Activated CD4-positive, alpha-beta T cell treated with anti-CD3 and anti-CD28 coated beads for 36 hours (primary cell): ENCODE data around the gene TIAL1. TPM values are rescaled to one million over a fixed set of nuclear protein-coding genes. Genes with fewer than 3 reads are reported as not detected.

Experiments
- ATAC-seq: fragments of 200-7000 bp; cut with Tn5 transposase; one replicate; pipeline ENCODE4 v1.10.0; 2021; ENCODE audit warnings: mild to moderate bottlenecking, moderate library complexity
- CTCF ChIA-PET: fragments of 350-600 bp; sonication (Branson Sonifier 250); formaldehyde crosslinking; loops from one replicate; lab custom pipeline; 2021; ENCODE audit warnings: antibody characterized with exemption; lab: Charles Lee
- POLR2A ChIA-PET: fragments of 350-600 bp; sonication (Branson Sonifier 250); formaldehyde crosslinking; loops from one replicate; lab custom pipeline; 2021; ENCODE audit warnings: antibody characterized with exemption, inconsistent platforms; lab: Charles Lee
- DNase-seq: peaks from one replicate; pipeline ENCODE4 v3.0.0-alpha.2; 2020
- H3K27ac Mint-ChIP-seq: one replicate; pipeline ENCODE4 v1.8.0; 2021; ENCODE audit warnings: mixed read lengths
- H3K27me3 Mint-ChIP-seq: one replicate; pipeline ENCODE4 v1.8.0; 2021; ENCODE audit warnings: mixed read lengths
- H3K36me3 Mint-ChIP-seq: one replicate; pipeline ENCODE4 v1.8.0; 2021; ENCODE audit warnings: low read depth, mixed read lengths
- H3K4me1 Mint-ChIP-seq: one replicate; pipeline ENCODE4 v1.8.0; 2021; ENCODE audit warnings: mixed read lengths
- H3K4me3 Mint-ChIP-seq: one replicate; pipeline ENCODE4 v1.8.0; 2021; ENCODE audit warnings: mild to moderate bottlenecking, moderate library complexity, mixed read lengths
- H3K9me3 Mint-ChIP-seq: one replicate; pipeline ENCODE4 v1.8.0; 2021; ENCODE audit warnings: low read depth, mixed read lengths
- intact Hi-C, 2 experiments: fragments of 100-400 bp; cut with DNase I in 1 of 2; cut with micrococcal nuclease in 1 of 2; formaldehyde crosslinking; loops; one replicate each; pipeline versions ENCODE4 v1.14.2 to v1.15.1; 2022 to 2024; cut with DNase I, micrococcal nuclease
- total RNA-seq, 2 experiments: library from RNA; stranded (reverse); gene quantifications; one replicate each; pipeline ENCODE4 v1.2.3, GENCODE V29; 2021

TIAL1 gene, protein sequence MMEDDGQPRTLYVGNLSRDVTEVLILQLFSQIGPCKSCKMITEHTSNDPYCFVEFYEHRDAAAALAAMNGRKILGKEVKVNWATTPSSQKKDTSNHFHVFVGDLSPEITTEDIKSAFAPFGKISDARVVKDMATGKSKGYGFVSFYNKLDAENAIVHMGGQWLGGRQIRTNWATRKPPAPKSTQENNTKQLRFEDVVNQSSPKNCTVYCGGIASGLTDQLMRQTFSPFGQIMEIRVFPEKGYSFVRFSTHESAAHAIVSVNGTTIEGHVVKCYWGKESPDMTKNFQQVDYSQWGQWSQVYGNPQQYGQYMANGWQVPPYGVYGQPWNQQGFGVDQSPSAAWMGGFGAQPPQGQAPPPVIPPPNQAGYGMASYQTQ
- total RNA-seq = 100 to 1,000 TPM; 187 to 197 TPM

DNA sequence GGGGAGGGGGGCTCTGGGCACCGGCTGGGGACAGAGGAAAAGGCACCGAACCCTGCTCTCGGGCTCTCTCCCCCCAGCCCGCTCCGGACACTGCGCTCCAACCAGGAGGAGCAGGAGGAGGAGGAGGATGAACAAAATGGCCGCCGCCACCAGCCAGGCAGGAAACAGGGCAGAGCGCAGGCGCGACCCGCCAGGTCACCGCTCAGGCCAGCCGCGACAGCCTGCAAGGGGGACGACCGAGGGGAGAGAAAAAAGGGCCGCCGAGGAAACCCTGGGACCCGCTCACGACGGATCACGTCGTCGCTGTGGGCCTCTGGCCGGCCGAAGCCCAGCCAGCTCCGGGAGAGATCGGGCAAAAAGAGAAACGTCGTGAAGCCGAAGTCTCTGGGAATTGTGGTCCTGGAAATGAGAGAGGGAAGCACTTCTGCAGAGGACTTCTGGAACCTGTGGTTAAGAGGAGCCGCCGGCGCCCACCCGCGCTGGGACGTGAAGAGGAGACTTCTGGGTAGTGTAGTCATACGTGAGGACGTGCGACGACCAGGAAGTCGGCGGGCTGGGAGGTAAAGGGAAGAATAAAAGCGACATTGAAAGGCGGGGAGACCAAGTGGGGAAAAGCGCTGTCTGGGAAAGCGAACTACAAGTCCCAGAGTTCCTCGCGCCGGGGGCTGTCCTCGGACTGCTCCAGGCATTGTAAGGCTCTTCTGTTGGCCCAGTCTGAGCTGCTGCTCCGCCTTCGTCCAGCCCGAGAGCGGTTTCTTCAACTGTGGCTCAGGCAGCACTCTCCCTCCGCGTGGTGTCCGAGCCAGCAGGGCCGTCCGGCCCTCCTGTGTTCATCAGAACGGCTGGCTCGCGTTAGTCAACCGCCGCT is at the start of gene TIAL1:
TSS of gene TIAL1 (minus strand) at position 428 of the 868 bp plus-strand sequence. CDS start 499 bp downstream, outside the sequence.
- intact Hi-C loops = loop anchor here (1.0 to 10.0 kb wide), 17 partner anchors 54 to 841 kb away; partner anchors contain the start of genes BAG3 (in 2 of the 2), EIF3A (in 2 of the 2), GRK5 (in 2 of the 2) and MCMBP (in 2 of the 2)
- DNase-seq (peak; percentile 96), ATAC-seq (peak; percentile 90)
- ChIA-PET CTCF (interaction anchor here (0.6 to 1.6 kb wide), 5 partner anchors 11 to 70 kb away, joined by 3 to 5 read pairs (median 3); no protein-coding TSS in a partner anchor), POLR2A (interaction anchor here (0.6 to 1.1 kb wide), 2 partner anchors 190 to 276 kb away, joined by 3 to 4 read pairs; partner anchors contain the start of gene MCMBP)
- Mint-ChIP-seq H3K4me1 (peaks cover 49% of the 10 kb centered on the region), H3K27ac (peak within 1 kb of the TSS; percentile 93), H3K4me3 (peak within 1 kb of the TSS; percentile 92), H3K9me3 (no peaks in the 10 kb centered on the region), H3K27me3 (no peaks in the 10 kb centered on the region), H3K36me3 (peaks cover 59% of the 10 kb centered on the region)

DNA sequence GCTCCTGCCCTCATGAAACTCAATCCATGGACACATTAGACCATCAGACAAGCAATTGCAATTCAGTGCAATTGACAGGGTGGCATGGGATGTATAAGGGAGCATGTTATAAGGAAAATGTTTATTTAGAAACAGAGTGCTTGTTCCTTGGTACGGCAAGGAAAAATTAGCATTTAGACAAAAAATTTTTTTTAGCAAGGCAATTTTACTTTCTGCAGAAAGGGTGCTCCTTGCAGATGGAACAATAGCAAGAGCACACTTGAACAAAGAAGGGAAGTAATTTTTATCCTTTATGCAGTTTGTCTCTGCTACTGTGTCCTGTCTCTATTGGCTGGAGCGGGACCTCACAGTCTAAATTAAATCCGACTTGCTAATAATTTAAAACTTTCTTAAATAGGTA is 48.2 kb upstream of the TIAL1 start:
- ChIA-PET CTCF (interaction anchor here (0.7 to 1.5 kb wide), 4 partner anchors 8 to 1369 kb away, joined by 3 to 11 read pairs (median 3); no protein-coding TSS in a partner anchor), POLR2A (no interaction called here)
- no peak overlapping the region for H3K4me3 Mint-ChIP-seq

DNA sequence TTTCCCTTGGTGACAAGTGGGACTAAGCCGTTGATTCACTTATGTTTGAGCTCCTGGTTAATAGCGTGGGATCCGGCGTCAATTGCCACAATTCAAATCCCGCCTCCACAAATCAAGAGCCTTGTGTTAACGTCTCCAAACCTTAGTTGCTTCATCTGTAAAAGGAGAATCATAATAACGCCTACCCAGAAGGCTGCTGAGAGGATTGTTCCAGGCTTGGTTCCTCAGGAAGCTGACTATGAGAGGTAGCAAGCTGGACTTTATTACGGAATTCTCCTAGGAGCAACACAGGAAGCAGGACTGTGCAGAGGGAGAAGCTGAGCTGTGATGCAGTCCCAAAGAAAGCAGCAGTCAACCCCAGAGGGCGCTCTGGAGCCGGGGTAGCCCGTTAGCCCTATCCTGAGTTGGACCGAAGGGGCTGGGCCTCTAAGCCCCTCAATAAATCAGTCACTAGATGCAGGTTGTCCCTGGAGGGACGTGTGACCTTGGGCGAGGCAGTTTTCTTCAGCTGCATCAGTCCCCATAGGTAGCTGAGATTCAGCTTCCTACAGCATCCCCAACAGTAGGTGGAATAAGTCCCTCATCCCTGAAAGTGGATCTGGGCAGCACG is 47.5 kb upstream of the TIAL1 start:
- ChIA-PET CTCF (interaction anchor here (0.9 to 1.8 kb wide), 6 partner anchors 9 to 216 kb away, joined by 3 to 11 read pairs (median 4); no protein-coding TSS in a partner anchor), POLR2A (no interaction called here)
- no peak overlapping the region for H3K27ac Mint-ChIP-seq
- peaks cover 2% of the 10 kb centered on the region for H3K9me3 Mint-ChIP-seq
- intact Hi-C loops = no loop called here
- H3K4me1 Mint-ChIP-seq = peaks cover 20% of the 10 kb centered on the region
- H3K4me3 Mint-ChIP-seq = no peak overlapping the region
- no peaks in the 10 kb centered on the region for H3K27me3 Mint-ChIP-seq
- H3K36me3 Mint-ChIP-seq = no peaks in the 10 kb centered on the region
- ATAC-seq = no peak
- no peak for DNase-seq

More for the DNA sequence above, 48.2 kb upstream of the TIAL1 start:
- intact Hi-C loops = no loop called here
- ATAC-seq (no peak), DNase-seq (no peak)
- Mint-ChIP-seq H3K4me1 (peaks cover 23% of the 10 kb centered on the region), H3K9me3 (peaks cover 2% of the 10 kb centered on the region), H3K27ac (no peak overlapping the region), H3K27me3 (no peaks in the 10 kb centered on the region), H3K36me3 (no peaks in the 10 kb centered on the region)

DNA sequence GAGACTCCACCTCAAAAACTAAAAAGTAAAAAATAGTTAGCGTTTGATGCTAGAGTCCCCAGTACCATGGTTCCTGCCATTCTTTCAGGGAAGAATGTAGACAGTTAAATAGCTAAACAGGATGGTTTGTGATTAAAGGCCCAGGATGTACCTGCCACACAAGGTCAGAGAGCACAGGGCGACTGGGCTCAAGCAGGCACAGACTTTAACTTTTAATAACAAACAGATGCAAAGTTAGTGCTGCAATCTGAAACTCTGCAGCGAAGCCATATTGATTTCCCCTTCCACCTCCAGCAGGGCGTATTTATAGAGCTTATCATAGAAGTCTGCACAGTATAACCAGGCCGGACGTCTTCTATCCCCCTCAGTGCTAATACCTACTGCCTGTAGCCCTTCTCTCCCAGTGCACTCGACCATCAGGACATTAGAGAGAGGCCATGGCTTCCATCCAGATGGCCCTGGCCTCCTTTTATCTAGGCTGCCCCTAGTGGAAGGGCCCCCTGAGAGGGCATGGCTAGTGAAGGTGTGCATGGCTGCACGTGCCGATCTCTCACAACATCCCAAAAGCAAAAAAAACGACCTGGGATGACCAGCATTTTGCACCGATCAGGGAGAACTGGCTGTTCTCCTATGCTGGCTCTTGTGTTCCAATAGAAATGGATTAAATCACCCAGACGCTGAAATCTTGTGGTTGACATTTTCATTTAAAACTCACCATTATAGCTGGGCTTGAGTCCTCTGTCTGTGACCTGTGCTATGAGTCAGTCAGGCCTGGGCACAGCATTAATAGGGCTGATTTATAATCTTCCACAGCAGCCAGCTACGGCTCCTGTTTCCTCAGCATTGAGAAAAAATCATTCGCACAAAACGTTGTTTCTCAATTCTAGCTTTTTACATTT is 46.8 kb upstream of the TIAL1 start:
- ChIA-PET CTCF (interaction anchor here (0.9 to 1.8 kb wide), 6 partner anchors 9 to 216 kb away, joined by 3 to 11 read pairs (median 4); no protein-coding TSS in a partner anchor), POLR2A (no interaction called here)
- intact Hi-C loops = no loop called here
- Mint-ChIP-seq H3K4me1 (peaks cover 20% of the 10 kb centered on the region), H3K36me3 (no peaks in the 10 kb centered on the region), H3K27ac (no peak overlapping the region), H3K9me3 (peaks cover 2% of the 10 kb centered on the region), H3K27me3 (no peaks in the 10 kb centered on the region), H3K4me3 (no peak overlapping the region)
- DNase-seq (no peak), ATAC-seq (no peak)

DNA sequence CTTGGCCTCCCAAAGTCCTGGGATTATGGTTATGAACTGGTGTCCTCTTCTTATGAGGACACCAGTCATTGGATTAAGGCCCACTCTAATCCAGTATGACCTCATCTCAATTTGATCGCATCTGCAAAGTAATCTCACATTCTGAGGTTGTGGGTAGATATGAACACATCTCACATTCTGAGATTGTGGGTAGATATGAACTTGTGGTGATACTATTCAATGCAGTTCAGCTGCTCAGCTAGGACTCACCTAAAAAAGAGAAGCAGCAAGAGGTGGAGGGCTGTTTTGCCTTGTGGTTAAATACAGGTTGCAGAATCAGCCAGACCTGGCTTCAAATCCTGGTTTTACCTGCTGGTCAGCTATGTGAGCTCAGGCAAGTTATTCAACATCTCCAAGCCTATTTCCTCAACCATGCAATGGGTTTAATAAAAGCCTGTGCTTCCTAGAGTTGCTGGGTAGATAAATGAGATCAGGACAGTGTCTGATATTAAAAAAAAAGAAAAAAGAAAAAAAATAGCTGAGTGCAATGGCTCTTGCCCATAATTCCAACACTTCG is 45.9 kb upstream of the TIAL1 start:
- ChIA-PET CTCF (interaction anchor here (0.8 to 1.8 kb wide), 5 partner anchors 11 to 45 kb away, joined by 3 to 4 read pairs (median 3); no protein-coding TSS in a partner anchor), POLR2A (interaction anchor here (0.6 kb wide), 1 partner anchor 14 kb away, joined by 8 read pairs; no protein-coding TSS in a partner anchor)
- H3K27me3 Mint-ChIP-seq = no peaks in the 10 kb centered on the region
- H3K36me3 Mint-ChIP-seq = no peaks in the 10 kb centered on the region
- peaks cover 20% of the 10 kb centered on the region for H3K4me1 Mint-ChIP-seq
- H3K4me3 Mint-ChIP-seq = no peak overlapping the region
- no peak overlapping the region for H3K27ac Mint-ChIP-seq
- peak; percentile 77 for ATAC-seq
- H3K9me3 Mint-ChIP-seq = peaks cover 2% of the 10 kb centered on the region
- intact Hi-C loops = no loop called here
- DNase-seq = no peak

DNA sequence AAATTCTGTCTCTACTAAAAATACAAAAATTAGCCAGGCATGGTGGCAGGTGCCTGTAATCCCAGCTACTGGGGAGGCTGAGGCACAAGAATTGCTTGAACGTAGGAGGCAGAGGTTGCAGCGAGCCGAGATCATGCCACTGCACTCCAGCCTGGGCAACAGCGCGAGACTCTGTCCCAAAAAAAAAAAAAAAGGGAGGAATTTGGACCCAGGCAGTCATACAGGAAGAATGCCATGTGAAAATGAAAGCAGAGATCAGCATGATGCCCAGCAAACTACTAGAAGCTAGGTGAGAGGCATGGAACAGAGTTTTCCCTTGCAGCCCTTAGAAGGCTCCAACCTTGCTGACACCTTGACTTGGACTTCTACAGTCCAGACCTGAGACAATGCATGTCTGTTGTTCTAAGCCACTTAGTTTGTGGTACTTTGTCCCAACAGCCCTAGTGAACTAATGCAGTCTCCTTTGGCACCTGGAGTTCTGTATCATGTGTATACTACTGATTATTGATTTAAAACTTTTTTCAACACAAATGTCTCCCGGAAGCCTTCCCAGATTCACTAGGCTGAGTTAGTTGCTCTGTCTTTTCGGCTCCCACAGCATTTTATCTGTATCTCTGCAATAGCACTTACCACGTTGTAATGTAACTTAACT is 44.2 kb upstream of the TIAL1 start:
- intact Hi-C loops = no loop called here
- ChIA-PET CTCF (interaction anchor here (1.0 kb wide), 2 partner anchors 39 to 45 kb away, joined by 3 to 5 read pairs; no protein-coding TSS in a partner anchor), POLR2A (no interaction called here)
- no peaks in the 10 kb centered on the region for H3K27me3 Mint-ChIP-seq
- H3K36me3 Mint-ChIP-seq = no peaks in the 10 kb centered on the region
- H3K9me3 Mint-ChIP-seq = peaks cover 2% of the 10 kb centered on the region
- no peak overlapping the region for H3K4me3 Mint-ChIP-seq
- peaks cover 20% of the 10 kb centered on the region for H3K4me1 Mint-ChIP-seq
- DNase-seq = no peak
- no peak for ATAC-seq
- no peak overlapping the region for H3K27ac Mint-ChIP-seq

DNA sequence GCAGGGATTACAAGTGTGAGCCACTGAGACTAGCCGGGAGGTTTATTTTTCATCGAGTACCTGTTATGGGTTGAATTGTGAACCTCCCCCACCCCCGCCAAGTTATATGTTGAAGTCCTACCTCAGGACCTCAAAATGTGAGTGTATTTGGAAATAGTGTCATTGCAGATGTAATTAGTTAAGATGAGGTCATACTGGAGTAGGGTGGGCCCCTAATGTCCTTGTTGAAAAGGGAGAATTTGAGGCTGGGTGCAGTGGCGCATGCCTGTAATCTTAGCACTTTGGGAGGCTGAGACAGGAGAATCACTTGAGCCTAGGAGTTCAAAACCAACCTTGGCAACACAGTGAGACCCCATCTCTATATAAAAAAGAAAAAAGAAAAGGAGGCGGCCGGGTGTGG is 43.6 kb upstream of the TIAL1 start:
- CTCF ChIA-PET = interaction anchor here (1.0 kb wide), 1 partner anchor 38 kb away, joined by 5 read pairs; no protein-coding TSS in a partner anchor
- Mint-ChIP-seq H3K9me3 (peaks cover 2% of the 10 kb centered on the region), H3K4me1 (peaks cover 20% of the 10 kb centered on the region), H3K36me3 (no peaks in the 10 kb centered on the region), H3K27me3 (no peaks in the 10 kb centered on the region), H3K27ac (no peak overlapping the region), H3K4me3 (no peak overlapping the region)
- DNase-seq (no peak), ATAC-seq (no peak)
- intact Hi-C loops = no loop called here
- POLR2A ChIA-PET = no interaction called here

DNA sequence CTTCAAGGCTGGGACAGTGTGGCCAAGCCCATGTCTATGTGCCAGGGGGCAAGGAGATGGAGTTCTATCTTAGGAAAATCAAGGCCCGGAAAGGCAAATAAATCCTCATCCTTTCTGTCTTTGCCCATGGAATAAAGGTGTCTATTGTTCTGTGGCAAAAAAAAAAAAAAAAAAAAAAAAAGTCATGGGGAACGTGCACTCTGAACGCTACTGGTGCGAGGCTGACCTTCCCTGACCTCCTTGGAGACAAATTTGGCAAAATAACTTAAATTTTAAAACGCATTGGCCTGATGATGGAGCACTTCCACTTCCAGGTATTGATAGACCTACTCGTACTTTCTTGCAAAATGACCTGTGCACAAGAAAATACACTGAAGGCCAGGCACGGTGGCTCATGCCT is 42.2 kb upstream of the TIAL1 start:
- Mint-ChIP-seq H3K9me3 (no peaks in the 10 kb centered on the region), H3K36me3 (no peaks in the 10 kb centered on the region), H3K27ac (no peak overlapping the region), H3K27me3 (no peaks in the 10 kb centered on the region), H3K4me1 (peaks cover 20% of the 10 kb centered on the region), H3K4me3 (no peak overlapping the region)
- DNase-seq (no peak), ATAC-seq (no peak)
- CTCF ChIA-PET = no interaction called here
- intact Hi-C loops = no loop called here
- POLR2A ChIA-PET = no interaction called here

DNA sequence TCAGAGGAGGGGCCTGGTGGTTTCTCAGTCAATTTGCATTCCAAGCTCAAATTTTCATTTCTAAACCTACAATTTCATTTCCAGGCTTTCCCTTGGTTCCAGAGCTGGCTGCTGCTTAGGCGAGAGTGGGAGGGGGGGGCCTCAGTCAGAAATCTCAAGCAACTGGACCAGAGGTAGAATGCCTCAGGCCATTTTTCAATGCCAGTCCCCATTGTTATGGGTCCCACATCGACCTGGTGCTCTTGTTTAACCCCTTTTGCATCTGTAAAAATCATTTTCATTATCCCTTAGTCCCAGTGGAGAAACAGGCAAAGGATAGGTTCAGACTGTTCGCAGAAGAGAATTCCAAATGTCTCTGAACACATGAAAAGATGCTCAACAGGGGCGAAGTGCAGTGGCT is 40.9 kb upstream of the TIAL1 start:
- H3K36me3 Mint-ChIP-seq = no peaks in the 10 kb centered on the region
- POLR2A ChIA-PET = no interaction called here
- intact Hi-C loops = no loop called here
- CTCF ChIA-PET = interaction anchor here (0.8 kb wide), 1 partner anchor 10 kb away, joined by 4 read pairs; no protein-coding TSS in a partner anchor
- H3K9me3 Mint-ChIP-seq = no peaks in the 10 kb centered on the region
- peaks cover 8% of the 10 kb centered on the region for H3K4me1 Mint-ChIP-seq
- no peak overlapping the region for H3K27ac Mint-ChIP-seq
- DNase-seq (no peak), ATAC-seq (no peak)
- no peaks in the 10 kb centered on the region for H3K27me3 Mint-ChIP-seq
- no peak overlapping the region for H3K4me3 Mint-ChIP-seq

DNA sequence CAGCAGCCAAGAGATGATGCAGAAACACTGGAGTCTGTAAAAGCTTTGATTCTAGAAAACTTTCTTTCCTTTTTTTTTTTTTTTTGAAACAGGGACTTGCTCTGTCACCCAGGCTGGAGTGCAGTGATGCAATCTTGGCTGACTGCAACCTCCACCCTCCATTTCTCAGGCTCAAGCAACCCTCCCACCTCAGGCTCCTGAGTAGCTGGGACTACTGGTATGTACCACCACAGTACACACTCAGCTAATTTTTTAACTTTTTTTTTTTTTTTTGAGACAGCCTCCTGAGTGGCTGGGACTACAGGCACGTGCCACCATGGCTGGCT is 37.4 kb upstream of the TIAL1 start:
- no peaks in the 10 kb centered on the region for H3K9me3 Mint-ChIP-seq
- no peak for DNase-seq
- H3K4me3 Mint-ChIP-seq = no peak overlapping the region
- ChIA-PET CTCF (no interaction called here), POLR2A (no interaction called here)
- no peak overlapping the region for H3K27ac Mint-ChIP-seq
- intact Hi-C loops = no loop called here
- ATAC-seq = no peak
- H3K36me3 Mint-ChIP-seq = no peaks in the 10 kb centered on the region
- H3K4me1 Mint-ChIP-seq = no peaks in the 10 kb centered on the region
- H3K27me3 Mint-ChIP-seq = no peaks in the 10 kb centered on the region
